ENCODE measurements around the gene DHX34.
A peak's percentile ranks its signal among the peaks of the same experiment; 100 is the strongest.
"Not testable (repeated sequence)": the region's sequence is repeated elsewhere in the genome, so short reads cannot be mapped to it uniquely, and the experiment has no call there.

Gene DHX34

GRCh38 chr19:47340477-47341208, 8.5 kb upstream of the DHX34 start:
- Mint-ChIP-seq H3K27me3 (no peaks in the 10 kb centered on the region), H3K4me3 (no peak overlapping the region), H3K27ac (no peak overlapping the region), H3K4me1 (ENCODE audit: low read depth) (peaks cover 42% of the 10 kb centered on the region), H3K9me3 (no peaks in the 10 kb centered on the region), H3K36me3 (ENCODE audit: low read depth) (peaks cover 37% of the 10 kb centered on the region)
- intact Hi-C loops (cut with micrococcal nuclease): no loop called here

DNA sequence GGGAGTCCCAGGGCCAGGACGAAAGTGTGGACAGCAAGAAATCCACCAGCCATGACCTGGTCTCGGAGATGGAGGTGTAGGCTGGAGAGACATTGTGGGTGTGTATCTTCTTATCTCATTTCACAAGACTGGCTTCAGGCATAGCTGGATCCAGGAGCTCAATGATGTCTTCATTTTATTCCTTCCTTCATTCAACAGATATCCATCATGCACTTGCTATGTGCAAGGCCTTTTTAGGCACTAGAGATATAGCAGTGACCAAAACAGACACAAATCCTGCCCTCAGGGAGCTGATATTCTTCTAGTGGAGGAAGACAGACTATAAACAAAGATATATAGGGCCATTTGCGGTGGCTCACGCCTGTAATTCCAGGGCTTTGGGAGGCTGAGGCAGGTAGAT, 7.4 kb upstream of the DHX34 start:
- intact Hi-C loops (cut with micrococcal nuclease): no loop called here
- peaks cover 37% of the 10 kb centered on the region for H3K36me3 Mint-ChIP-seq (ENCODE audit: low read depth)
- no peaks in the 10 kb centered on the region for H3K9me3 Mint-ChIP-seq
- H3K4me1 Mint-ChIP-seq (ENCODE audit: low read depth): peaks cover 36% of the 10 kb centered on the region
- no peak overlapping the region for H3K4me3 Mint-ChIP-seq
- H3K27me3 Mint-ChIP-seq: no peaks in the 10 kb centered on the region
- no peak overlapping the region for H3K27ac Mint-ChIP-seq

DNA sequence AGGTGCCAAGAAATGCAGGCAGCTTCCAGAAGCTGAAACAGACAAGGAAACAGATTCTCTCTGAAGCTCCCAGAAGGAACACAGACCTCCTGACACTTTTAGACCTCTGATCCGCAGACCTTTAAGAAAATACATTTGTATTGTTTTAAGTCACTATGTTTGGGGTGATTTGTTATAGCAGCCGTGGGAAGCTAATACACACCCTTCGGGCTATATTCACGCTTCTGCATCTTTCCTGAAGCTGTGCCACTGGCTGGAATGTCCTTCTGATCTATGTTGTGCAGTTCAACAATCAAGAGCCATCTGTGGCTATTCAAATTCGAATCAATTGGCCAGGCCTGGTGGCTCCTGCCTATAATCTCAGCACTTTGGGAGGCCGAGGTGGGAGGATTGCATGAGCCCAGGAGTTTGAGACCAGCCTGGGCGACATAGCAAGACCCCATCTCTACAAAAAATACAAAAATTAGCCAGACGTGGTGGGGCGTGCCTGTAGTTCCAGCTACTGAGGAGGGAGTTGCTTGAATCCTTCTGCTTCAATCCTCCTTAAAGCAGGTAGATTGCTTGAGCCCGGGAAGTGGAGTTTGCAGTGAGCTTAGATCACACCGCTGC, 5.8 kb upstream of the DHX34 start:
- no peak overlapping the region for H3K27ac Mint-ChIP-seq
- no peaks in the 10 kb centered on the region for H3K9me3 Mint-ChIP-seq
- H3K4me3 Mint-ChIP-seq: no peak overlapping the region
- H3K27me3 Mint-ChIP-seq: no peaks in the 10 kb centered on the region
- intact Hi-C loops (cut with micrococcal nuclease): no loop called here
- H3K4me1 Mint-ChIP-seq (ENCODE audit: low read depth): peaks cover 30% of the 10 kb centered on the region
- H3K36me3 Mint-ChIP-seq (ENCODE audit: low read depth): peaks cover 37% of the 10 kb centered on the region

DNA sequence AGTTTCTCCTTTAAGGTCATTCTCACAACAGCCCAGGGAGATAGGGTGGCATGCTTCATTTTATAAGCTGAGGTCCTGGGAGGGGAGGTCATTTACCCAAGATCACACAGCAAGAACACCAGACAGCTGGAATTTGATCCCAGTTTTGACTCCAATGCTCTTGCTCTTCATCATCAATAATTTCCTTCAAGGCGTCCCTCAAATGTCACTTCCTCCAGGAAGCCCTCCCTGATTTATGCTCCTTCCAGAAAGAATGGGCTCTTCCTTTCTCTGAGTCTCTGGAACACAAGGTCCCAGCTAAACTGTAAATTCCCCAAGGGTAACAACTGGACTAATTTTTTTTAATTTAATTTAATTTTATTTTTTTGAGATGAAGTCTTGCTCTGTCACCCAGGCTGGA, 4.7 kb upstream of the DHX34 start:
- intact Hi-C loops (cut with micrococcal nuclease): no loop called here
- Mint-ChIP-seq H3K9me3 (no peaks in the 10 kb centered on the region), H3K27me3 (no peaks in the 10 kb centered on the region), H3K36me3 (ENCODE audit: low read depth) (peaks cover 40% of the 10 kb centered on the region), H3K27ac (no peak overlapping the region), H3K4me1 (ENCODE audit: low read depth) (peaks cover 33% of the 10 kb centered on the region), H3K4me3 (no peak overlapping the region)

- H3K9me3 Mint-ChIP-seq, H3K4me3 Mint-ChIP-seq, H3K27me3 Mint-ChIP-seq: not testable (repeated sequence)
- peaks cover 38% of the 10 kb centered on the region for H3K36me3 Mint-ChIP-seq (ENCODE audit: low read depth)
- peak overlapping the region; percentile 37 for H3K27ac Mint-ChIP-seq
- intact Hi-C loops (cut with micrococcal nuclease): loop anchor here (5.0 kb wide), 2 partner anchors 36 to 39 kb away; partner anchors contain the start of gene C5AR1
- H3K4me1 Mint-ChIP-seq (ENCODE audit: low read depth): peaks cover 39% of the 10 kb centered on the region
These were observed 3.1 kb upstream of the DHX34 start for GRCh38 chr19:47346024-47346423.

DNA sequence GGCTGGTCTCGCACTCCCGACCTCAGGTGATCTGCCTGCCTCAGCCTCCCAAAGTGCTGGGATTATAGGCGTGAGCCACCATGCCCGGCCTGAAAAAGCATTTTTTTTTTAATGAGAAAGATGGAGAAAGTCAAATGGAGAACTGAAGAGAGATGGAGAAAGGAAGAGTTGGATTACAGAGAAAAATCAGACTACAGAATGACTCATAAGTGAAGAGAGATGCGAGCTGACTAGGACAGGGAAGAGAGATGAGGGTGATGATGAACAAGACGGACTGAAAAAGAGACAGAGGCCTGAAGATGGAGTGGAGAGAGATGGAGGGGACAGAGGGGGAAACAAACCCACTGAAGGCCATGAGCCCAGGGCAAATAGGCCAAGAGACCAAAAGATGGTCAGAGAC, 1.5 kb downstream of the DHX34 start:
- Mint-ChIP-seq H3K9me3 (no peaks in the 10 kb centered on the region), H3K4me1 (ENCODE audit: low read depth) (peaks cover 38% of the 10 kb centered on the region), H3K27me3 (no peaks in the 10 kb centered on the region), H3K4me3 (peak overlapping the region; percentile 1), H3K27ac (peak overlapping the region; percentile 89), H3K36me3 (ENCODE audit: low read depth) (peaks cover 58% of the 10 kb centered on the region)
- intact Hi-C loops (cut with micrococcal nuclease): no loop called here

- H3K27me3 Mint-ChIP-seq: no peaks in the 10 kb centered on the region
- H3K27ac Mint-ChIP-seq: peak overlapping the region; percentile 15
- H3K36me3 Mint-ChIP-seq (ENCODE audit: low read depth): peaks cover 67% of the 10 kb centered on the region
- no peak overlapping the region for H3K4me3 Mint-ChIP-seq
- H3K9me3 Mint-ChIP-seq: no peaks in the 10 kb centered on the region
- peaks cover 35% of the 10 kb centered on the region for H3K4me1 Mint-ChIP-seq (ENCODE audit: low read depth)
- intact Hi-C loops (cut with micrococcal nuclease): no loop called here
These were observed 2.4 kb downstream of the DHX34 start for GRCh38 chr19:47351548-47351947.

- no peak overlapping the region for H3K4me3 Mint-ChIP-seq
- peak overlapping the region; percentile 15 for H3K27ac Mint-ChIP-seq
- no peaks in the 10 kb centered on the region for H3K27me3 Mint-ChIP-seq
- H3K9me3 Mint-ChIP-seq: no peaks in the 10 kb centered on the region
- peaks cover 33% of the 10 kb centered on the region for H3K4me1 Mint-ChIP-seq (ENCODE audit: low read depth)
- peaks cover 72% of the 10 kb centered on the region for H3K36me3 Mint-ChIP-seq (ENCODE audit: low read depth)
- intact Hi-C loops (cut with micrococcal nuclease): no loop called here
These were observed 3.0 kb downstream of the DHX34 start for GRCh38 chr19:47352095-47352494.

- Mint-ChIP-seq H3K4me1 (ENCODE audit: low read depth) (peaks cover 32% of the 10 kb centered on the region), H3K4me3 (no peak overlapping the region), H3K36me3 (ENCODE audit: low read depth) (peaks cover 85% of the 10 kb centered on the region), H3K27ac (no peak overlapping the region), H3K9me3 (no peaks in the 10 kb centered on the region), H3K27me3 (no peaks in the 10 kb centered on the region)
- intact Hi-C loops (cut with micrococcal nuclease): no loop called here
These were observed 4.2 kb downstream of the DHX34 start for GRCh38 chr19:47353307-47353712.

- H3K4me1 Mint-ChIP-seq (ENCODE audit: low read depth): peaks cover 6% of the 10 kb centered on the region
- no peak overlapping the region for H3K27ac Mint-ChIP-seq
- H3K27me3 Mint-ChIP-seq: no peaks in the 10 kb centered on the region
- H3K4me3 Mint-ChIP-seq: no peak overlapping the region
- no peaks in the 10 kb centered on the region for H3K9me3 Mint-ChIP-seq
- peaks cover 100% of the 10 kb centered on the region for H3K36me3 Mint-ChIP-seq (ENCODE audit: low read depth)
- intact Hi-C loops (cut with micrococcal nuclease): no loop called here
These were observed 7.8 kb downstream of the DHX34 start for GRCh38 chr19:47356900-47357299.

DNA sequence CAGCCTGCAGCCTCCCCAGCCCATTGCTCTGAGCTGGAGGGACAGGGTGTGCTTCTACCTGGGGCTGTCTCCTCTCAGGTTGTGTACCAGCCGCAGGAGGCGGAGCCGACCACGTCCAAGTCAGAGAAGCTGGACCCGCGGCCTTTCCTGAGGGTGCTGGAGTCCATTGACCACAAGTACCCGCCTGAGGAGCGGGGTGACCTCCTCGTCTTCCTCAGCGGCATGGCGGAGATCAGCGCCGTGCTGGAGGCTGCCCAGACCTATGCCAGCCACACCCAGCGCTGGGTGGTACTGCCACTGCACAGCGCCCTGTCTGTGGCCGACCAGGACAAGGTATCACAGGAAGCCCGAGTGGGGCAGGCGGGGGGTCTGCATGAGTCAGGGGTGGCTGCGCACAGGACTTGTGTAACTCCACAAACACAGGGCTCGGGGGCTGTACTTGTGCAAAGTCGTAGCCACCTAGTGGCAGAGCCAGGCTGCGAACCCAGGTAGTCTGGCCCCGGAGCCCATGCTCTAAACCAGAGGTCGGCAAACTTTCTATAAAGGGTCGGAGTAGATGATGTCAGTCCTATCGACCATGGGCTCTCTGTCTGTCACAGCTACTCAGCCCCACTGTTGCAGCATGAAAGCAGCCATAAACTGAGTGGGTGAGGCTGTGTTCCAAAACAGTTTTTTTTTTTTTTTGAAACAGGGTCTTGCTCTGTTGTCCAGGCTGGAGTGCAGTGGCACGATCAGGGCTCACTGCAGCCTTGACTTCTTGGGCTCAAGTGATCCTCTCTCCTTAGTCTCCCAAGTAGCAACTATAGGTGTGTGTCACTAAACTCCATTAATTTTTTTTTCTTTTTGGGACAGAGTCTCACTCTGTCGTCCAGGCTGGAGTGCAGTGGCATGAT, 8.9 kb downstream of the DHX34 start:
- Mint-ChIP-seq H3K4me1 (ENCODE audit: low read depth) (peaks cover 3% of the 10 kb centered on the region), H3K4me3 (no peak overlapping the region), H3K27me3 (no peaks in the 10 kb centered on the region), H3K27ac (peak overlapping the region; percentile 20), H3K36me3 (ENCODE audit: low read depth) (peaks cover 100% of the 10 kb centered on the region), H3K9me3 (no peaks in the 10 kb centered on the region)
- intact Hi-C loops (cut with micrococcal nuclease): no loop called here

- H3K9me3 Mint-ChIP-seq: no peaks in the 10 kb centered on the region
- H3K36me3 Mint-ChIP-seq (ENCODE audit: low read depth): peaks cover 100% of the 10 kb centered on the region
- no peak overlapping the region for H3K4me3 Mint-ChIP-seq
- intact Hi-C loops (cut with micrococcal nuclease): no loop called here
- peak overlapping the region; percentile 20 for H3K27ac Mint-ChIP-seq
- peaks cover 4% of the 10 kb centered on the region for H3K4me1 Mint-ChIP-seq (ENCODE audit: low read depth)
- H3K27me3 Mint-ChIP-seq: no peaks in the 10 kb centered on the region
These were observed 9.8 kb downstream of the DHX34 start for GRCh38 chr19:47358936-47359335.

DNA sequence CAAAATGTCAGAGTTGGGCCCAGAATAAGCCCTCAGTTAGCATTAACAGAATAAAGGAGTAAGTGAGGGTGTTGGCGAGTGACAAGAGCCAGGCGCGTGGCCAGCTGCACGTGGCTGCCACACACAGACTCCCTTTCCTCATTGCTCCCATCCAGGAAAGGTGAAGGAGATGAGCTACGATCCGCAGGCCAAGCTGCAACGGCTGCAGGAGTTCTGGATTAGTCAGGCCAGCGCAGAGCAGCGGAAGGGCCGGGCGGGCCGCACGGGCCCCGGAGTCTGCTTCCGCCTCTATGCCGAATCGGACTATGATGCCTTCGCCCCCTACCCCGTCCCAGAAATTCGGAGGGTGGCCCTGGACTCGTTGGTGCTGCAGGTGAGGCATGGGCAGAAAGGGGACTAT, 13.2 kb downstream of the DHX34 start:
- no peak overlapping the region for H3K4me3 Mint-ChIP-seq
- peaks cover 100% of the 10 kb centered on the region for H3K36me3 Mint-ChIP-seq (ENCODE audit: low read depth)
- peaks cover 16% of the 10 kb centered on the region for H3K4me1 Mint-ChIP-seq (ENCODE audit: low read depth)
- no peak overlapping the region for H3K27ac Mint-ChIP-seq
- no peaks in the 10 kb centered on the region for H3K27me3 Mint-ChIP-seq
- intact Hi-C loops (cut with micrococcal nuclease): no loop called here
- no peaks in the 10 kb centered on the region for H3K9me3 Mint-ChIP-seq
